Heart left ventricle (tissue), 16 donors: ENCODE measurements around the gene VTI1A. TPM values are rescaled to one million over a fixed set of nuclear protein-coding genes. Genes with fewer than 3 reads are reported as not detected.

Source experiments
- ATAC-seq, 4 donors: fragments of 200-7000 bp; cut with Tn5 transposase; one replicate each; pipeline ENCODE4 v1.9.1; 2020 to 2022; ENCODE audit warnings: moderate library complexity in 4 of 4, mild to moderate bottlenecking in 3 of 4, moderate number of reproducible peaks in 1 of 4
- DNase-seq, 5 donors: peaks; one replicate each; pipeline ENCODE4 v3.0.0-alpha.2; 2020
- H3K27ac ChIP-seq, 12 donors: fragments of 200-600 bp; sonication (generic) in 4 of 12; one replicate each; pipeline versions ENCODE4 v1.5.0 to v1.8.0; 2016 to 2022; ENCODE audit warnings: mild to moderate bottlenecking in 2 of 12
- H3K27me3 ChIP-seq, 9 donors: fragments of 200-600 bp; sonication (generic) in 2 of 9; one replicate each; pipeline versions ENCODE4 v1.5.1 to v1.8.0; 2016 to 2022; ENCODE audit warnings: mild to moderate bottlenecking in 3 of 9
- H3K36me3 ChIP-seq, 9 donors: fragments of 200-600 bp; sonication (generic) in 2 of 9; one replicate each; pipeline versions ENCODE4 v1.5.0 to v1.8.0; 2018 to 2022; ENCODE audit warnings: mild to moderate bottlenecking in 2 of 9
- H3K4me1 ChIP-seq, 12 donors: fragments of 200-600 bp; sonication (generic) in 4 of 12; one replicate each; pipeline versions ENCODE4 v1.5.0 to v1.8.0; 2016 to 2022; ENCODE audit warnings: mild to moderate bottlenecking in 3 of 12
- H3K4me3 ChIP-seq, 12 donors: fragments of 200-600 bp; sonication (generic) in 4 of 12; one replicate each; pipeline versions ENCODE4 v1.5.0 to v1.8.0; 2017 to 2022; ENCODE audit warnings: mild to moderate bottlenecking in 9 of 12, moderate library complexity in 4 of 12
- H3K9me3 ChIP-seq, 12 donors: fragments of 200-600 bp; sonication (generic) in 4 of 12; one replicate each; pipeline versions ENCODE4 v1.5.0 to v1.8.0; 2016 to 2022; ENCODE audit warnings: mild to moderate bottlenecking in 1 of 12
- POLR2A ChIP-seq, 2 donors: fragments of 450-650 bp; IDR thresholded peaks; one replicate each; pipeline ENCODE4 v1.6.1; 2017; ENCODE audit warnings: antibody characterized with exemption in 2 of 2, mild to moderate bottlenecking in 2 of 2, moderate library complexity in 2 of 2
- WGBS, 4 donors: extraction: QIAGEN DNeasy Blood & Tissue Kit in 2 of 4; methylation state at CpG; one replicate each; pipeline versions ENCODE4 v1.1.5 to v1.1.7; 2013 to 2018; 5-methylcytosine and 5-hydroxymethylcytosine counted together
- intact Hi-C, 10 donors: fragments of 100-400 bp; cut with DNase I; formaldehyde crosslinking; loops; one replicate each; pipeline versions ENCODE4 v1.11.1 to v1.14.2; 2022
- polyA plus RNA-seq, 2 donors: library from polyadenylated mRNA; stranded (reverse); fragments of 200-250 nt; gene quantifications; one replicate each; pipeline ENCODE4 v1.2.3, GENCODE V29; 2013
- total RNA-seq, 9 donors: library from RNA; depleted of rRNA in 2 of 9; stranded (reverse); fragments of >200 nt in 2 of 9; fragmentation: NEBNext Ultra II Directional in 3 of 9; extraction: Animal tissue kit (Norgen Biotek cat#: 25700) in 3 of 9; gene quantifications; one replicate each; pipeline versions ENCODE4 v1.1.0 to v1.2.4, GENCODE V29; 2016 to 2023
- TF ChIP-seq, protein P1 (sequence below), 12 donors: fragments of 200-600 bp; sonication (generic) in 4 of 12; IDR thresholded peaks; one replicate each; pipeline versions ENCODE4 v1.5.0 to v1.8.0; 2018 to 2022; ENCODE audit warnings: antibody characterized with exemption in 12 of 12, mild to moderate bottlenecking in 5 of 12
- donor health status: ischemic (EF 13 %, LVEDD 7.1; RV severe dilation, severe dysfunction).
- donor health status: healthy with polysubstance abuse.
- donor health status: DM: no; HTN: yes; CAD: no.
- donor health status: DM: no; HTN: no; CAD: no.
- donor health status: ischemic (EF 25% LVEDD 6.9; RV normal size, moderate dysfunction).
- donor health status: ischemic (EF 25% LVEDD 5.7; RV mildly dilated, moderate dysfunction).
- donor health status: healthy.
- donor health status: DM: yes; HTN: yes; CAD: no.
- donor health status: ischemic (EF 35%, LVEDD 5.7; RV mildly dilated, moderate dysfunction).
- donor health status: nonischemic (EF 11% LVEDD 7.7; RV severe dilation, severe dysfunction).
- donor health status: DM: yes; HTN: yes; CAD: no.
- donor health status: PGD.
- donor health status: ischemic (EF 29% LVEDD 5.4; RV normal size, mild dysfunction).
- donor health status: nonischemic (EF 23%, LVEDD 6.1; RV moderate dilation, normal function).

The VTI1A gene
- total and polyA plus RNA-seq, 11 donors: 6.0 to 33.1 (median 23.2) TPM

DNA sequence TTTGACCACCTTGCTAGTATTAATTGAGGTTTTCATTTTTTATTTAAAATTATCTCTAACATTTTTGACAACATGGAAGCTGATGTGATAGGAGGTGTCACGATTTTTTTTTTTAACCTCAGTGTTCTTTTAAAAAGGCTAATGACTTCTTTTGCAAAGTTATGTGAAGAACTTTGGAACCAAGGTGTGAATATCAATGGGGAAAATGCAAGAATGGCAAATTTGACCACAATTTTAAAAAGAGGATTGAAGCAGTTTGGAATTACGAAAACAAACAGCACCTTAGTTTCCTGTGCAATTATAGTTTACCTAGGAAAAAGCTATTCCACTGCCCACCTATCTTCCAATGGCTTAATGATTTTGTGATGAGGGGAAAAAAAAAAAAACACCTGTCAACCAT, 232.4 kb downstream of the VTI1A start:
- 89 to 95% (median 92%) methylated on average over 2 of the region's 2 CpGs for WGBS, 4 donors
- intact Hi-C loops: no loop called here
- peaks cover 0 to 6% (median 0%) of the 10 kb centered on the region in 9 donors for H3K36me3 ChIP-seq
- no peaks in the 10 kb centered on the region for H3K4me1 ChIP-seq
- H3K4me3 ChIP-seq: no peak overlapping the region
- no peak overlapping the region for H3K27ac ChIP-seq
- no peaks in the 10 kb centered on the region for H3K27me3 ChIP-seq
- TF ChIP-seq POLR2A (IDR thresholded peaks at IDR 0.05): no peak
- TF ChIP-seq, protein P1, sequence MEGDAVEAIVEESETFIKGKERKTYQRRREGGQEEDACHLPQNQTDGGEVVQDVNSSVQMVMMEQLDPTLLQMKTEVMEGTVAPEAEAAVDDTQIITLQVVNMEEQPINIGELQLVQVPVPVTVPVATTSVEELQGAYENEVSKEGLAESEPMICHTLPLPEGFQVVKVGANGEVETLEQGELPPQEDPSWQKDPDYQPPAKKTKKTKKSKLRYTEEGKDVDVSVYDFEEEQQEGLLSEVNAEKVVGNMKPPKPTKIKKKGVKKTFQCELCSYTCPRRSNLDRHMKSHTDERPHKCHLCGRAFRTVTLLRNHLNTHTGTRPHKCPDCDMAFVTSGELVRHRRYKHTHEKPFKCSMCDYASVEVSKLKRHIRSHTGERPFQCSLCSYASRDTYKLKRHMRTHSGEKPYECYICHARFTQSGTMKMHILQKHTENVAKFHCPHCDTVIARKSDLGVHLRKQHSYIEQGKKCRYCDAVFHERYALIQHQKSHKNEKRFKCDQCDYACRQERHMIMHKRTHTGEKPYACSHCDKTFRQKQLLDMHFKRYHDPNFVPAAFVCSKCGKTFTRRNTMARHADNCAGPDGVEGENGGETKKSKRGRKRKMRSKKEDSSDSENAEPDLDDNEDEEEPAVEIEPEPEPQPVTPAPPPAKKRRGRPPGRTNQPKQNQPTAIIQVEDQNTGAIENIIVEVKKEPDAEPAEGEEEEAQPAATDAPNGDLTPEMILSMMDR (IDR thresholded peaks at IDR 0.05): no peak
- DNase-seq: no peak
- no peak for ATAC-seq
- H3K9me3 ChIP-seq: no peaks in the 10 kb centered on the region

DNA sequence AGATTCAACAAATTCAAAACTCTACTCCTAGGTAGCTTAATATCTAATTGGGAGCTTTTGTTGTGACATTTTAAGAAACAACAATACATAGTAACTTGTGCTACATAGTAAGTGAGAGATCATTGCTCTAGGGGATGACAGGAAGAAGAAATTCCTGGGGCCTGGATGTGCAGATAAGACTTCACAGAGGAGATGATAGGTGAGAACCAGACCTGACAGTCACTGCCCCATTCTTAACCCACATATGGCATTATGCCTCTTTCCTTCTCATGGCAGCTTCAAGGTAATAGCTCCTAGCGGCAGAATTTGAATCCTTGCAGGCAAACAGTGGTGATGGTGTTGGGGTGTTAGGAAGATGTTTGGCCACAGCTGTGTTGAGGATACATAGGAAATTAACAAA, 233.6 kb downstream of the VTI1A start:
- Histone ChIP-seq H3K27me3 (no peaks in the 10 kb centered on the region), H3K4me1 (no peaks in the 10 kb centered on the region), H3K4me3 (no peak overlapping the region), H3K36me3 (peaks cover 0 to 6% (median 0%) of the 10 kb centered on the region in 9 donors), H3K27ac (no peak overlapping the region), H3K9me3 (no peaks in the 10 kb centered on the region)
- 96 to 100% (median 98%) methylated on average over 1 of the region's 1 CpG for WGBS, 4 donors
- DNase-seq (no peak), ATAC-seq (no peak)
- intact Hi-C loops: loop anchor here in 1 of 10 donors (10.0 kb wide), 1 partner anchor 704 kb away; no protein-coding TSS in a partner anchor
- TF ChIP-seq, protein P1 (IDR thresholded peaks at IDR 0.05): no peak
- no peak for TF ChIP-seq POLR2A (IDR thresholded peaks at IDR 0.05)

DNA sequence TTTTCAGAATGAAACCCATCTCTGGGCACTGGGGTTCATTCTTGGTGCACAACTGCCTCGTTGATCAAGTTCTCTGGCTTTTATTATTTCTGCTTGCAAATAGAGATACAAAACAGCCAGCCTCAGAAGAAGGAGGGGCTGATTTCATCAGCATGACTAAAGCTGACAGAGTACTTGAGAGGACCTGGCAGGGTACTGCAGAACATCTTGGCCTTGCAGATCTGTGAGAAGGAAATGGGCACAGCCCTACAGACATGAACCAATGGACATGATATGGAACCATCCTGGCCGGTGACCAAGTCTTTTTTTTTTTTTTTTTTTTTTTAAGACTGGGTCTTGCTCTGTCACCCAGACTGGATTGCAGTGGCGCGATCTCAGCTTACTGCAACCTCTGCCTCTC, 240.6 kb downstream of the VTI1A start:
- Histone ChIP-seq H3K27ac (no peak overlapping the region), H3K36me3 (no peaks in the 10 kb centered on the region), H3K4me3 (no peak overlapping the region), H3K27me3 (no peaks in the 10 kb centered on the region), H3K4me1 (no peaks in the 10 kb centered on the region), H3K9me3 (no peaks in the 10 kb centered on the region)
- 84 to 91% (median 88%) methylated on average over 4 of the region's 4 CpGs for whole genome bisulfite sequencing, 4 donors
- intact Hi-C loops: loop anchor here in 2 of 10 donors (5.0 to 10.0 kb wide), 2 partner anchors 695 to 697 kb away; no protein-coding TSS in a partner anchor
- ATAC-seq (peak in 1 of 4 donors; percentile 69), DNase-seq (no peak)
- TF ChIP-seq POLR2A (IDR thresholded peaks at IDR 0.05): no peak
- TF ChIP-seq, protein P1 (IDR thresholded peaks at IDR 0.05): no peak

DNA sequence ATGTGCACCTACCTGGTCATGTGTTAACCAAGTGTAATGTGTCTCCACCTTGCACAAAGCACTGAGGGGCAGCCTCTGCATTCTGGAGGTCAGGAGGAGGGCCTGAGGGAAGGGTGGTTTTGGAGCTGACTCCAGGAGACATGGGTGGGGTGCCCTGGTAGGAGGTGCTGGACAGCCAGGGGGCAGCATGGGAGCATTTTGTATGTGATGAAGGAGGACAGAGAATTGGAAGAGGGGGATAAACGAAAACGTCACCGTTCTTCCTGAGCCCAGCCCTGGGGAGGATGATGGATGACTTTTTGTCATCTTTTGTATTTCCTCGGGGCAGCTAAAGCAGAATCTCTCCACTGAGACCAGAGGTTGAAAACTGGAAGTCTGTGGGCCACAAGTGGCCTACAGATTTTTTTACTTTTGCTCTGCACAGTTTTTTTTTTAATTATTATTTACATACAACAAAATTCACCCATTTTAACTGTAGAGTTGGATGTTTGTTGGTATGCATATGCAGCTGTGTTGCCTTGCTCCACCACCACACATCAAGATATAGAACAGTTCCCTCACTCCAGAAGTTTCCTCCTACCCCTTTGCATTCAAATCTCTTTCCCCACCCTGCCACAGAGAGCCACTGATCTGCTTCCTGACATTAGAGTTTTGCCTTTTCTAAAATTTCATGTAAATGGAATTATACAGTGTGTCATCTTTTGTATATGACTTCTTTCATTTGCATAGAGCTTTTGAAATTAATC, 242.5 kb downstream of the VTI1A start:
- TF ChIP-seq POLR2A (IDR thresholded peaks at IDR 0.05): no peak
- TF ChIP-seq, protein P1 (IDR thresholded peaks at IDR 0.05): peak in 11 of 12 donors; percentile 15 to 52 (median 36)
- H3K9me3 ChIP-seq: no peaks in the 10 kb centered on the region
- 46 to 56% (median 48%) methylated on average over 4 of the region's 4 CpGs for WGBS, 4 donors
- H3K36me3 ChIP-seq: no peaks in the 10 kb centered on the region
- H3K27ac ChIP-seq: no peak overlapping the region
- DNase-seq: peak in 3 of 5 donors; percentile 21 to 35 (median 27)
- no peaks in the 10 kb centered on the region for H3K4me1 ChIP-seq
- peak in 1 of 4 donors; percentile 41 for ATAC-seq
- no peaks in the 10 kb centered on the region for H3K27me3 ChIP-seq
- intact Hi-C loops: loop anchor here in 2 of 10 donors (5.0 to 10.0 kb wide), 2 partner anchors 693 to 695 kb away; no protein-coding TSS in a partner anchor
- no peak overlapping the region for H3K4me3 ChIP-seq
